B cell (primary cell): ENCODE measurements around the gene COPS3. TPM values are rescaled to one million over a fixed set of nuclear protein-coding genes. Genes with fewer than 3 reads are reported as not detected.

Source experiments
- ATAC-seq: fragments of 200-7000 bp; cut with Tn5 transposase; one replicate; pipeline ENCODE4 v1.10.0; 2021; ENCODE audit warnings: low read depth, mild to moderate bottlenecking, moderate number of reproducible peaks, moderate library complexity
- CTCF ChIA-PET: fragments of 350-600 bp; sonication (Branson Sonifier 250); formaldehyde crosslinking; loops from one replicate; lab custom pipeline; 2021; ENCODE audit warnings: antibody characterized with exemption, inconsistent platforms; lab: Charles Lee
- POLR2A ChIA-PET: fragments of 350-600 bp; sonication (Branson Sonifier 250); formaldehyde crosslinking; loops from one replicate; lab custom pipeline; 2021; ENCODE audit warnings: antibody characterized with exemption; lab: Charles Lee
- DNase-seq: peaks from one replicate; pipeline ENCODE4 v3.0.0; 2013
- H2AFZ ChIP-seq: 2 replicates; pipeline ENCODE4 v1.6.1; 2012; ENCODE audit warnings: mild to moderate bottlenecking, low read depth, low read length; ENCODE audit not compliant: insufficient read depth, poor library complexity, severe bottlenecking
- H3K27ac ChIP-seq, 2 donors: 1 replicate in 1 of 2; 2 replicates in 1 of 2; pipeline ENCODE4 v1.5.1; 2012 to 2013; ENCODE audit warnings: low read length in 2 of 2, mild to moderate bottlenecking in 2 of 2, moderate library complexity in 1 of 2
- H3K27me3 ChIP-seq, 4 experiments: fragments of 200-600 bp in 1 of 4; sonication (generic) in 1 of 4; replicated peaks in 1 of 4; 1 replicate in 2 of 4; 2 replicates in 2 of 4; pipeline versions ENCODE4 v1.6.1 to v1.7.0; 2013 to 2016; ENCODE audit warnings: low read length in 3 of 4, mild to moderate bottlenecking in 2 of 4, mixed read lengths in 1 of 4, moderate library complexity in 1 of 4; ENCODE audit not compliant: insufficient read depth in 4 of 4, control insufficient read depth in 3 of 4; ENCODE audit errors: control extremely low read depth in 1 of 4
- H3K36me3 ChIP-seq, 2 experiments: replicated peaks in 1 of 2; 1 replicate in 1 of 2; 2 replicates in 1 of 2; pipeline versions ENCODE4 v1.6.1 to v1.7.1; 2013; ENCODE audit warnings: low read length in 1 of 2; ENCODE audit not compliant: insufficient read depth in 2 of 2, control insufficient read depth in 1 of 2; ENCODE audit errors: control extremely low read depth in 1 of 2, extremely low read depth in 1 of 2
- H3K4me1 ChIP-seq, 2 donors: fragments of 200-600 bp in 1 of 2; sonication (generic) in 1 of 2; 1 replicate in 1 of 2; 2 replicates in 1 of 2; pipeline versions ENCODE4 v1.5.1 to v1.6.1; 2013 to 2017; ENCODE audit warnings: low read length in 2 of 2; ENCODE audit not compliant: control insufficient read depth in 2 of 2, insufficient read depth in 2 of 2
- H3K4me2 ChIP-seq: replicated peaks from 2 replicates; pipeline ENCODE3; 2012; ENCODE audit warnings: mild to moderate bottlenecking, low read depth, low read length; ENCODE audit not compliant: poor library complexity, severe bottlenecking
- H3K4me3 ChIP-seq, 5 experiments: fragments of 200-600 bp in 1 of 5; sonication (generic) in 1 of 5; 1 replicate in 3 of 5; 2 replicates in 2 of 5; pipeline versions ENCODE4 v1.5.1 to v1.7.0; 2011 to 2016; ENCODE audit warnings: low read length in 4 of 5, mild to moderate bottlenecking in 4 of 5, low read depth in 2 of 5, control low read depth in 1 of 5, moderate library complexity in 1 of 5; ENCODE audit not compliant: insufficient read depth in 1 of 5; ENCODE audit errors: control extremely low read depth in 1 of 5, extremely low read depth in 1 of 5
- H3K79me2 ChIP-seq: fragments of 200-600 bp; sonication (generic); one replicate; pipeline ENCODE4 v1.6.0; 2016; ENCODE audit warnings: low read length; ENCODE audit not compliant: control insufficient read depth, insufficient read depth
- H3K9ac ChIP-seq: fragments of 200-600 bp; sonication (generic); 2 replicates; pipeline ENCODE4 v1.6.1; 2017; ENCODE audit warnings: mild to moderate bottlenecking, low read length, moderate library complexity
- H3K9me3 ChIP-seq, 3 donors: one replicate each; pipeline versions ENCODE4 v1.6.1 to v1.7.1; 2013; ENCODE audit warnings: low read length in 2 of 3; ENCODE audit not compliant: control insufficient read depth in 2 of 3, insufficient read depth in 1 of 3; ENCODE audit errors: control extremely low read depth in 1 of 3
- H4K20me1 ChIP-seq: 2 replicates; pipeline ENCODE4 v1.6.0; 2012; ENCODE audit warnings: mild to moderate bottlenecking, low read length; ENCODE audit not compliant: insufficient read depth, control insufficient read depth, poor library complexity, severe bottlenecking
- H3K27ac Mint-ChIP-seq: one replicate; pipeline ENCODE4 v1.8.0; 2021; ENCODE audit warnings: mixed read lengths
- H3K27me3 Mint-ChIP-seq: one replicate; pipeline ENCODE4 v1.8.0; 2021; ENCODE audit warnings: mixed read lengths
- H3K4me1 Mint-ChIP-seq: one replicate; pipeline ENCODE4 v1.8.0; 2021; ENCODE audit warnings: mixed read lengths
- H3K4me3 Mint-ChIP-seq: one replicate; pipeline ENCODE4 v1.8.0; 2021; ENCODE audit warnings: mixed read lengths
- H3K9me3 Mint-ChIP-seq: one replicate; pipeline ENCODE4 v1.8.0; 2022; ENCODE audit warnings: mixed read lengths; ENCODE audit not compliant: insufficient read depth
- CTCF ChIP-seq: fragments of 200-600 bp; IDR thresholded peaks from one replicate; pipeline ENCODE4 v1.8.0; 2022; ENCODE audit warnings: antibody characterized with exemption, mild to moderate bottlenecking
- EZH2 ChIP-seq: IDR thresholded peaks from 2 replicates; pipeline ENCODE4 v1.6.1; 2012; ENCODE audit warnings: borderline replicate concordance, low read depth, mild to moderate bottlenecking, moderate library complexity, low read length; ENCODE audit not compliant: insufficient read depth, poor library complexity, severe bottlenecking
- WGBS: methylation state at CpG from one replicate; pipeline ENCODE4 v1.1.5; 2013; ENCODE audit warnings: missing lambda C conversion rate; ENCODE audit not compliant: insufficient coverage; 5-methylcytosine and 5-hydroxymethylcytosine counted together
- intact Hi-C: fragments of 100-400 bp; cut with micrococcal nuclease; formaldehyde crosslinking; loops from one replicate; pipeline ENCODE4 v1.10.0; 2022
- polyA plus RNA-seq: library from polyadenylated mRNA; depleted of rRNA; stranded (reverse); fragments of >200 nt; gene quantifications from 2 replicates; pipeline ENCODE4 v1.2.3, GENCODE V29; 2012
- total RNA-seq, 2 donors: library from RNA; stranded (reverse); fragments of 120-200 nt in 1 of 2; gene quantifications; 1 replicate in 1 of 2; 2 replicates in 1 of 2; pipeline versions ENCODE4 v1.2.3 to v1.2.4, GENCODE V29; 2013 to 2022

The COPS3 gene
- total and polyA plus RNA-seq, 2 donors (not counting 1 experiment from before 2014, with no cell fraction given) = 37.2 to 45.5 TPM

- Histone ChIP-seq H2AFZ (no peak overlapping the region), H3K4me3 (no peak overlapping the region), H4K20me1 (no peaks in the 10 kb centered on the region), H3K27ac (no peak overlapping the region), H3K9me3 (no peaks in the 10 kb centered on the region), H3K27me3 (peaks cover 0 to under 1% (median 0%) of the 10 kb centered on the region in 4 experiments), H3K4me1 (peaks cover 0 to 1% of the 10 kb centered on the region in 2 donors), H3K36me3 (no peaks in the 10 kb centered on the region), H3K79me2 (no peaks in the 10 kb centered on the region), H3K9ac (no peak overlapping the region), H3K4me2 (no peak overlapping the region)
- 87% methylated on average over 4 of the region's 4 CpGs for WGBS
- ChIA-PET POLR2A (interaction anchor here (1.1 kb wide), 1 partner anchor 15 kb away, joined by 4 read pairs; no protein-coding TSS in a partner anchor), CTCF (no interaction called here)
- TF ChIP-seq CTCF (no peak), EZH2 (no peak)
- H3K4me3 Mint-ChIP-seq = no peak overlapping the region
- H3K9me3 Mint-ChIP-seq = no peaks in the 10 kb centered on the region
- H3K4me1 Mint-ChIP-seq = peaks cover 6% of the 10 kb centered on the region
- H3K27me3 Mint-ChIP-seq = no peaks in the 10 kb centered on the region
- no peak overlapping the region for H3K27ac Mint-ChIP-seq
- ATAC-seq (no peak), DNase-seq (no peak)
- intact Hi-C loops = no loop called here
Measured at GRCh38 chr17:17295141-17295540, 14.1 kb upstream of the COPS3 start.

GRCh38 chr17:17289701-17290100 is 8.7 kb upstream of the COPS3 start:
- no peak for DNase-seq
- H3K27ac ChIP-seq = no peak overlapping the region
- no peaks in the 10 kb centered on the region for H3K79me2 ChIP-seq
- H4K20me1 ChIP-seq = no peaks in the 10 kb centered on the region
- Mint-ChIP-seq H3K27ac (no peak overlapping the region), H3K4me3 (no peak overlapping the region), H3K27me3 (no peaks in the 10 kb centered on the region), H3K4me1 (no peaks in the 10 kb centered on the region), H3K9me3 (no peaks in the 10 kb centered on the region)
- no peaks in the 10 kb centered on the region for H3K27me3 ChIP-seq
- no peak overlapping the region for H3K4me2 ChIP-seq
- TF ChIP-seq CTCF (no peak), EZH2 (no peak)
- no peak overlapping the region for H3K9ac ChIP-seq
- WGBS = 72% methylated on average over 4 of the region's 7 CpGs
- intact Hi-C loops = no loop called here
- ChIA-PET CTCF (no interaction called here), POLR2A (no interaction called here)
- no peak overlapping the region for H2AFZ ChIP-seq
- no peaks in the 10 kb centered on the region for H3K36me3 ChIP-seq
- no peak overlapping the region for H3K4me3 ChIP-seq
- peaks cover 0 to 3% (median 0%) of the 10 kb centered on the region in 3 donors for H3K9me3 ChIP-seq
- no peaks in the 10 kb centered on the region for H3K4me1 ChIP-seq
- ATAC-seq = no peak
